OCI-LY1 (cell line): ENCODE results near the gene PGRMC2.

Experiments used
- EZH2 ChIP-seq: fragments of 200-600 bp; sonication (generic), shearing (Covaris generic); IDR thresholded peaks from 2 replicates; pipeline ENCODE4 v1.8.0; 2017; ENCODE audit warnings: borderline replicate concordance, mixed run types, mild to moderate bottlenecking, antibody characterized with exemption, low read length, moderate library complexity, mixed read lengths
- TF ChIP-seq, protein P1 (sequence below): fragments of 200-600 bp; sonication (generic), shearing (Covaris generic); IDR thresholded peaks from 2 replicates; pipeline ENCODE4 v1.5.1; 2017; ENCODE audit warnings: mild to moderate bottlenecking, antibody characterized with exemption, low read length, moderate library complexity, mixed read lengths

GRCh38 chr4:128255906-128256305, 31.7 kb downstream of the PGRMC2 start:
- TF ChIP-seq, protein P1, sequence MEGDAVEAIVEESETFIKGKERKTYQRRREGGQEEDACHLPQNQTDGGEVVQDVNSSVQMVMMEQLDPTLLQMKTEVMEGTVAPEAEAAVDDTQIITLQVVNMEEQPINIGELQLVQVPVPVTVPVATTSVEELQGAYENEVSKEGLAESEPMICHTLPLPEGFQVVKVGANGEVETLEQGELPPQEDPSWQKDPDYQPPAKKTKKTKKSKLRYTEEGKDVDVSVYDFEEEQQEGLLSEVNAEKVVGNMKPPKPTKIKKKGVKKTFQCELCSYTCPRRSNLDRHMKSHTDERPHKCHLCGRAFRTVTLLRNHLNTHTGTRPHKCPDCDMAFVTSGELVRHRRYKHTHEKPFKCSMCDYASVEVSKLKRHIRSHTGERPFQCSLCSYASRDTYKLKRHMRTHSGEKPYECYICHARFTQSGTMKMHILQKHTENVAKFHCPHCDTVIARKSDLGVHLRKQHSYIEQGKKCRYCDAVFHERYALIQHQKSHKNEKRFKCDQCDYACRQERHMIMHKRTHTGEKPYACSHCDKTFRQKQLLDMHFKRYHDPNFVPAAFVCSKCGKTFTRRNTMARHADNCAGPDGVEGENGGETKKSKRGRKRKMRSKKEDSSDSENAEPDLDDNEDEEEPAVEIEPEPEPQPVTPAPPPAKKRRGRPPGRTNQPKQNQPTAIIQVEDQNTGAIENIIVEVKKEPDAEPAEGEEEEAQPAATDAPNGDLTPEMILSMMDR, result no peak
- no peak for TF ChIP-seq EZH2
